ENCODE data around the gene SLC22A2. TPM values are rescaled to one million over a fixed set of nuclear protein-coding genes. Genes with fewer than 3 reads are reported as not detected.

The SLC22A2 gene
- total and polyA plus RNA-seq, 9 of the 15 experiments (the other 6 are each of a cell fraction or from before 2014, with no cell fraction given), result not detected

DNA sequence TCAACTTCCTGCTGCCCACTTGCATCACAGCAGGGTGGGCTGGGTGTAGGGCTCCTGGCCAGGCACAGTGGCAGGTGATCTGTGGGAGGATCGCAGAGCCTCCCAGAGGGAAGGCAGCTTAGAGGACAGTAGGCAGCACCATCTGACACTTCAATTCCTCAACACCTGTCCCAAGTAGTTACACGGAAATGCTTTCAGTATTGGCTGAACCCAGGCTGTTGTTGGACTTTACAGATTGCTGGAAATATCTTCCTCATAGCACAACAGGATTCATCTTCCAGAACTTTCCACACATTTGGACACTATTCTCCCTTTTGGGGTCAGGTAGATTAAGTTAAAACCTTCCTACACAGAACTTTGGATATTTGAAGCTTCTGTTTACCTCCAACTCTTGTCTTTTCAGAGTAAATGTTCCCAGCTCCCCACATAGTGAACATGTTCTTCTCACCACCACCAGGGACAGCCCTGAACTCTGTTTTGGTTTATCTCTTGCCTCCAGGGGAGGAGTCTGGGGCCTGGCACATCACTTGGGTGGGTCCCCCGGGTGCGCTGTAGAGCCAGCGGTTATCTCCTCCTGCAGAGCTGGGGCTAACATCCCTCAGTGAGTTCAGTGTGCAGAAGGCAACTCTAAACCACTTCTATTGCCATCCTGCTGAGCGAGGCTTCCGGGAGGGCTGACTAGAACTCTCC is 3.5 kb upstream of the SLC22A2 start:
- Histone ChIP-seq H3K4me3 (no peak overlapping the region), H3K36me3 (ENCODE audit: control insufficient read depth, insufficient read depth, low read length) (no peaks in the 10 kb centered on the region), H2AFZ (ENCODE audit: low read depth, low read length) (no peak overlapping the region), H3K9me1 (ENCODE audit: control insufficient read depth, insufficient read depth, low read length) (no peaks in the 10 kb centered on the region), H3K27me3 (ENCODE audit: control insufficient read depth in 2 of 2, insufficient read depth in 2 of 2, low read length in 2 of 2) (peaks cover 23 to 41% of the 10 kb centered on the region in 2 experiments), H3K4me2 (ENCODE audit: insufficient read depth, low read length) (no peak overlapping the region), H3K79me2 (ENCODE audit: control insufficient read depth, insufficient read depth, low read length) (no peaks in the 10 kb centered on the region), H3K9ac (ENCODE audit: insufficient read depth in 1 of 2, low read depth in 2 of 2, low read length in 2 of 2) (no peak overlapping the region), H4K20me1 (replicated peaks; ENCODE audit: control insufficient read depth, insufficient read depth, low read length) (no peaks in the 10 kb centered on the region), H3K4me1 (replicated peaks in 1 of 2; ENCODE audit: control insufficient read depth in 2 of 2, insufficient read depth in 2 of 2, low read length in 2 of 2) (peaks cover 0 to 6% of the 10 kb centered on the region in 2 experiments; a peak in 2 of 5 replicates), H3K9me3 (replicated peaks; ENCODE audit: control insufficient read depth, insufficient read depth, low read depth, low read length) (no peaks in the 10 kb centered on the region), H3K27ac (ENCODE audit: extremely low read depth, low read depth, low read length) (no peak overlapping the region)
- no TSS peak for BruUV-seq (replicated peaks)
- FAIRE-seq (peak; percentile 65), DNase-seq (ENCODE audit: extremely low read depth in 1 of 4, low spot score in 3 of 4) (peak; percentile 46 to 70 (median 56)), ATAC-seq (peak; percentile 96)
- in situ Hi-C loops (cut with MboI), result no loop called here
- ChIA-PET CTCF (ENCODE audit: low intra/inter-chr PET ratio) (no interaction called here), POLR2A (interaction anchor here (0.6 kb wide), 1 partner anchor 56 kb away, joined by 3 read pairs; no protein-coding TSS in a partner anchor)
- intact Hi-C loops (cut with micrococcal nuclease), result loop anchor here (10.0 kb wide), 2 partner anchors 193 to 397 kb away; no protein-coding TSS in a partner anchor
- 0% methylated on average over 7 of the region's 7 CpGs for WGBS (ENCODE audit: insufficient coverage, low coverage, missing lambda C conversion rate)
- no peak for TF ChIP-seq FOSL1 (tag; conservative IDR thresholded peaks at IDR 0.05)
- TF ChIP-seq, protein P1, sequence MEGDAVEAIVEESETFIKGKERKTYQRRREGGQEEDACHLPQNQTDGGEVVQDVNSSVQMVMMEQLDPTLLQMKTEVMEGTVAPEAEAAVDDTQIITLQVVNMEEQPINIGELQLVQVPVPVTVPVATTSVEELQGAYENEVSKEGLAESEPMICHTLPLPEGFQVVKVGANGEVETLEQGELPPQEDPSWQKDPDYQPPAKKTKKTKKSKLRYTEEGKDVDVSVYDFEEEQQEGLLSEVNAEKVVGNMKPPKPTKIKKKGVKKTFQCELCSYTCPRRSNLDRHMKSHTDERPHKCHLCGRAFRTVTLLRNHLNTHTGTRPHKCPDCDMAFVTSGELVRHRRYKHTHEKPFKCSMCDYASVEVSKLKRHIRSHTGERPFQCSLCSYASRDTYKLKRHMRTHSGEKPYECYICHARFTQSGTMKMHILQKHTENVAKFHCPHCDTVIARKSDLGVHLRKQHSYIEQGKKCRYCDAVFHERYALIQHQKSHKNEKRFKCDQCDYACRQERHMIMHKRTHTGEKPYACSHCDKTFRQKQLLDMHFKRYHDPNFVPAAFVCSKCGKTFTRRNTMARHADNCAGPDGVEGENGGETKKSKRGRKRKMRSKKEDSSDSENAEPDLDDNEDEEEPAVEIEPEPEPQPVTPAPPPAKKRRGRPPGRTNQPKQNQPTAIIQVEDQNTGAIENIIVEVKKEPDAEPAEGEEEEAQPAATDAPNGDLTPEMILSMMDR (IDR thresholded peaks at IDR 0.05 in 2 of 3, conservative IDR thresholded peaks at IDR 0.05 in 1 of 3; ENCODE audit: insufficient read depth in 2 of 3, low read depth in 1 of 3, low read length in 3 of 3), result peak; percentile 48 to 53 (median 53); a peak in 5 of 6 replicates
- TF ChIP-seq SMC3 (conservative IDR thresholded peaks at IDR 0.05; ENCODE audit: insufficient read depth, low read depth, low read length), result 0 out of 2 replicates have a peak, but pooled peaks have one; percentile 8
- TF ChIP-seq NFIX (CRISPR knock-in tag; IDR thresholded peaks at IDR 0.05; ENCODE audit: low read depth), result no peak
- no peak for TF ChIP-seq SPI1 (IDR thresholded peaks at IDR 0.05; ENCODE audit: borderline replicate concordance, low read depth, low read length)
- no peak for TF ChIP-seq HDGF (IDR thresholded peaks at IDR 0.05)
- TF ChIP-seq CBFA2T3 (IDR thresholded peaks at IDR 0.05), result peak; percentile 64
- TF ChIP-seq ZNF253 (CRISPR knock-in tag; conservative IDR thresholded peaks at IDR 0.05), result no peak
- peak; percentile 24 to 28; a peak in 1 of 4 replicates for TF ChIP-seq RAD21 (CRISPR knock-in tag; conservative IDR thresholded peaks at IDR 0.05 in 1 of 2, IDR thresholded peaks at IDR 0.05 in 1 of 2)
- TF ChIP-seq TCF3 (CRISPR knock-in tag; IDR thresholded peaks at IDR 0.05), result 0 out of 2 replicates have a peak, but pooled peaks have one; percentile 8
- 0 out of 2 replicates have a peak, but pooled peaks have one; percentile 22 for TF ChIP-seq TEAD4 (IDR thresholded peaks at IDR 0.05; ENCODE audit: low read length)
- no peak for TF ChIP-seq TEAD4 (CRISPR knock-in tag; IDR thresholded peaks at IDR 0.05; ENCODE audit: borderline replicate concordance)
- no peak for TF ChIP-seq BACH1 (tag; IDR thresholded peaks at IDR 0.05)
- peak in 1 of 2 experiments; percentile 32; a peak in 1 of 4 replicates for TF ChIP-seq MAZ (CRISPR knock-in tag; conservative IDR thresholded peaks at IDR 0.05 in 1 of 2, IDR thresholded peaks at IDR 0.05 in 1 of 2)
- peak; percentile 45; the same call in 1 of the 2 replicates for TF ChIP-seq NCOR1 (IDR thresholded peaks at IDR 0.05)
- no peak for TF ChIP-seq USF1 (CRISPR knock-in tag; IDR thresholded peaks at IDR 0.05)
- TF ChIP-seq CBX5 (IDR thresholded peaks at IDR 0.05; ENCODE audit: borderline replicate concordance, low read depth), result no peak
- no peak for TF ChIP-seq ZNF644 (tag; IDR thresholded peaks at IDR 0.05; ENCODE audit: low read depth)
- no peak for TF ChIP-seq EZH2 (IDR thresholded peaks at IDR 0.05; ENCODE audit: borderline replicate concordance, low read depth, low read length)
- no peak for TF ChIP-seq CCAR2 (IDR thresholded peaks at IDR 0.05; ENCODE audit: low read depth, low read length)
- peak; percentile 18; the same call in 1 of the 2 replicates for TF ChIP-seq TAL1 (IDR thresholded peaks at IDR 0.05)

Measured in K562 (cell line).